NCI-H2029 treated with DMSO at 0.1 percent for 48 hours (cell line): ENCODE data around the gene COIL.

Experiments used
- DNase-seq: peaks from one replicate; lab custom pipeline; 2025; lab: John Stamatoyannopoulos, UW

The COIL gene

GRCh38 chr17:56908001-56908542 lies 52.8 kb downstream of the COIL start:
- no peak for DNase-seq

- DNase-seq, result no peak
Measured at GRCh38 chr17:56903560-56903959, 57.3 kb downstream of the COIL start.

- no peak for DNase-seq
Measured at GRCh38 chr17:56902348-56902747, 58.5 kb downstream of the COIL start.

- no peak for DNase-seq
Measured at GRCh38 chr17:56899403-56899802, 61.4 kb downstream of the COIL start.

- DNase-seq, result no peak
Measured at GRCh38 chr17:56898874-56899273, 62.0 kb downstream of the COIL start.

- DNase-seq, result no peak
Measured at GRCh38 chr17:56897646-56898424, 63.0 kb downstream of the COIL start.

- DNase-seq, result no peak
Measured at GRCh38 chr17:56896968-56897359, 63.9 kb downstream of the COIL start.

- no peak for DNase-seq
Measured at GRCh38 chr17:56896217-56896967, 64.5 kb downstream of the COIL start.

GRCh38 chr17:56894859-56895455 lies 65.9 kb downstream of the COIL start:
- no peak for DNase-seq

- no peak for DNase-seq
Measured at GRCh38 chr17:56893503-56893902, 67.3 kb downstream of the COIL start.

GRCh38 chr17:56892333-56892732 lies 68.5 kb downstream of the COIL start:
- no peak for DNase-seq

- DNase-seq, result no peak
Measured at GRCh38 chr17:56891751-56892150, 69.1 kb downstream of the COIL start.

GRCh38 chr17:56890906-56891674 lies 69.8 kb downstream of the COIL start:
- DNase-seq, result no peak

- no peak for DNase-seq
Measured at GRCh38 chr17:56890390-56890789, 70.5 kb downstream of the COIL start.
